Activated T-cell treated with anti-CD3 and anti-CD28 coated beads for 4 hours (primary cell): Measurements from ENCODE around the gene STPG3.
A peak's percentile ranks its signal among the peaks of the same experiment; 100 is the strongest.
"Not testable (repeated sequence)": the region's sequence is repeated elsewhere in the genome, so short reads cannot be mapped to it uniquely, and the experiment has no call there.

Source experiments
- DNase-seq: peaks from one replicate; pipeline ENCODE4 v3.0.0-alpha.2; 2020

STPG3 gene

DNA sequence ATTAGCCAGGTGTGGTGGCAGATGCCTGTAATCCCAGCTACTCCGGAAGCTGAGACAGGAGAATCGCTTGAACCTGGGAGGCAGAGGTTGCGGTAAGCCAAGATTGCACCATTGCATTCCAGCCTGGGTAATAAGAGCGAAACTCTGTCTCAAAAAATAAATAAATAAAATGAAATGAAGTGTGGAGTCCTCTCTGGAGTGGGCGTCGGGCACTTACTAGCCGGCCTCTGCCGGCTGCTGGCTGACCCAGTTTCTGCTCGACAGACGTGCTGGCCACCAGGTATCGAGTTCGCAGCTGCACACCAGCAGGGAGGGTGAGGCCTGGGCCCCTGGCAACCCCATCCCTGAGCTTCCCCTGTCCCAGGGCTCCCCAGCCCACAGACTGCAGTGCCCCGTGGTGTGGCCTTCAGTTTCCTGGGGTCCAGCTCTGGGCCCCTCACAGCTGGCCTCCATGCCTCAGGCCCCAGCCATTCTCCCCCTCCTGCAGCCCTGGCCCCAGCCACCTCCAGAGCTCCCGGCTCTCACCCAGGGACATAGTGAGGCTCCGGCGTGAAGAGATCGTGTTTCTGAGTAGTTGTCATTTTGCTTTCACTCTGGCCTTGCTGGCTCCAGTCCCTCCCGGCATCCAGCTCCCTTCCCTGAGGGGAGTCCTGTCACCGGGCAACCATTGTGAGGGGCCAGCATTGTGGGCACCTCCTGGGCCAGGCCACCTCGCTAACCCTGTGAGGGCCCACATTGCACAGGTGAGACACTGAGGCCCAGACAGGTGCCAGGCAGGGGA is 3.8 kb upstream of the STPG3 start:
- no peak for DNase-seq

DNA sequence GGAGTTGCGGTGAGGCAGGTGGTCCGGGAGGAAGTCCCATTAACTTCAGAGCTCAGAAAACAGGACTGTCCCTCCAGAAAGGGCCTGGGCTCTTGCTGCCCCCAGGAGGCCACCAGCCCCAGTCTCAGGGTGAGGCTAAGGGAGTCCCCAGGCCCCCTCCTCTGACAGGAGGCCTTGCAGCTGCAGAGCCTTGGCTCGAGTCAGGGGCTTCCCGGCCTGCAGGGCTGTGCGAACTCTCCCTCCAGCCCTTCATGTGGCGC is 3.2 kb upstream of the STPG3 start:
- no peak for DNase-seq

DNA sequence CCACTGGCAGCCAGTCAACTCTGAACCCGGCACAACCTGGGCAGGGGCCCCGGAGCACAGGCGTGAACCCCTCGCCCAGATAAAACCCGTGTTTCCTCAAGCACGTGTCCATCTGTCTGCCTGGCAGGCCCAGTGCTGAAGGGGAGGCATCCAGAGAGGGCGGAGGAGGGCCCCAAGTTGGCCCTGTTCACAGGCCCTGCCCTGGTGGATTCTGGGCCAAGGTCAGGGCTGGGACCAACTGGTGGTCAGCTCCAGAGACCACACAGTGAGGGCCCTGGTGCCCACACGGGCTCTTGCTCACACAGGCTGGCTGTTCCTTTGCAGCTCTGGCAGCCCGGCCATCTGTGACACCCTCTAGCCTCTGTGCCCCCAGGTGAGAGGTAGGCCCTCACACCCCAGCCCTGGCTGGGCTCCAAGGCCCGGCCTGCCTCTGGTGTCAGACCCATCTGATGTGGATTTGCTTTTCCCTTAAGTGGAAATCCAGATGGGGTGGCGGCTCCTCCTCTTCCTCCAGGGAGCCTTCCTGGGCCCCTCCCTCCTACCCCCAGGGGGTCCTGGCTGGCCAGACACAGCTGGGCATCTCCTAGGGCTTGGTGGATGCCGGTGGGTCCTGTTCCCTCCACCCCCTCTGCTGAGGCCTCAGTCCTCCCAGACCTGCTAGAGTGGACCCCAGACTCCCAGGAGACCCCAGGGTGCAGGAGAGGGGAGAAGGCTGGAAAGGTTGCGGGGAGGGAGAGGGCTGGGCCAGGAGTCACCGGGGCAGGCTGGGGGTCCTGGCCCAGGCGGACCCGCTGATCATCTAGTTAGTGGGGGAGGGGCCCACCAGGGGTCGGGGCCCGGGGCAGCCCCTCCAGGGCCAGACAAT is 525 bp upstream of the STPG3 start:
- no peak for DNase-seq

DNA sequence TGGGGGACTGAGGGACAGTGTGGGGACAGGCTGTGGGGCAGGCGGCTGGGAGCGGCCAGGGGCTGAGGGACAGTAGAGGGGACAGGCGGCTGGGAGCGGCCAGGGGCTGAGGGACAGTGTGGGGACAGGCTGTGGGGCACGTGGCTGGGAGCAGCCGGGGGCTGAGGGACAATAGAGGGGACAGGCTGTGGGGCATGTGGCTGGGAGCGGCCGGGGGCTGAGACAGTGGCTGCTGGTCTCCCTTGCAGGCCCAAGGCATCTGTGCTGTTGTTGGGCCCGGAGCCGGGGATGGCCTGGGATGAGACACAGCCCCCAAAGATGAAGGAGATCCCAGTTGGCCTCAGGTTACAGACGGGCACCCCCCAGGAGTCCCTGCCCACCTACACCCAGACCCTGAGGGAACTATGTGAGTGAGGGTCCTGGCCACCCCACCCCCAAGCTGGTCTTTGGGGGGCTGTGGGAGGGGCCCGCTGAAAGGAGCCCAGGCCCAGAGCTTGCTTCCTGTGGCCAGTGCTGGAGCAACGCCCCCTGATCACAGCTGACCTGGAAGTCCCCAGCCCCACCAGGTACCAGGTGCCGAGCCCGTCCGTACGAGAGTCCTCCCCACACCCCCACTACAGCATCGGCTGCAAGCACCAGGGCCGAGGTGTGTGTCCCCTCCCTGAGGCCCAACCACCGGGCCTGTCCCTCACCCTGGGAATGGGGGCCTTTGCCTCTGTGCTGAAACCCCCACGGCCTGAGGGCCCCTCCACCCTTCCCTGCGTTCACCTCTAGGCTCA is 593 bp downstream of the STPG3 start:
- DNase-seq = no peak

DNA sequence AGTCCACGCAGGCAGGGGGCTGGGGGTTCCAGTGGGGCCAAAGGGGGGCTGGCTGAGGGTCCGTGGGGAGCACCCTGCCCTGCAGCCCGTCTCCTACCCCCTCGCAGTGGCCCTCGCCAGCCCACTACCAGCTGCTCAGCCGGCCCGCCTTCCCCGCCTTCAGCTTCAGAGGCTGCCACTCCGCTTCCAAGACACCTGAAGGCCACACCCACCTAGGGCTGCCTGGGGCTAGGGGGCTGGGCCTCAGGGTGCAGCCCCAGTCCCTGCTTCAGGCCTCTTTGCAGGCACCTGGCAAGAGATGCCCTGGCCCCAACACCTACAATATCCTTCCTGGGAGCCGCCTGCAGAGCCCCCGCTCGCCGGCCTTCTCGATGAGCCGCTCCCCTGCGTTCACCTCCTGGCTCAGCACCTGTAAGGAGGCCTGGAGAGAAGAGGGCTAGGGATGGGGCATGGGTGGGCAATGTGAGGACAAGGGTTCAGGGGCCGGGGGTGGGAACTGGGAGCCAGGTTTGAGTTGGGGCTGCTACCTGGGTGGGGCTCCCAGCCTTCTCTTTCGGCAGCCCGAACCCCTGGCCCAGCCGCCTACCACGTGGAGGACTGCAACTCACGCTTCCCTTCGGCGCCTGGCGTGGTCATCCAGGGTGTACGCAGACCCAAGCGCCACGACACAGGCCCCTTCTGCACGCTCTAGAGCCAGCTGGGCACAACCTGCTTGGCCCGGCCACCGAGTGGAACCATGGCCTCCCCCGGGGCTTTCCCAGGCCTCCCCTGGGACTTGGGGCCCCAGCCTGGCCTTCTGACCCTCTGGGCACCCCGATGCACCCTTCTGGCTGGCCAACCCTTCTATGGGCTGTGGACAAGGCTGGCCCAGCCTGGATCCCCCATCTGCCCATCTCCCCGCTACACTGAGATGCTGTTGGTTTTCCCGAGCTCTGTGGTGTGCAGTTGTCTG is 1.7 kb downstream of the STPG3 start:
- no peak for DNase-seq

DNA sequence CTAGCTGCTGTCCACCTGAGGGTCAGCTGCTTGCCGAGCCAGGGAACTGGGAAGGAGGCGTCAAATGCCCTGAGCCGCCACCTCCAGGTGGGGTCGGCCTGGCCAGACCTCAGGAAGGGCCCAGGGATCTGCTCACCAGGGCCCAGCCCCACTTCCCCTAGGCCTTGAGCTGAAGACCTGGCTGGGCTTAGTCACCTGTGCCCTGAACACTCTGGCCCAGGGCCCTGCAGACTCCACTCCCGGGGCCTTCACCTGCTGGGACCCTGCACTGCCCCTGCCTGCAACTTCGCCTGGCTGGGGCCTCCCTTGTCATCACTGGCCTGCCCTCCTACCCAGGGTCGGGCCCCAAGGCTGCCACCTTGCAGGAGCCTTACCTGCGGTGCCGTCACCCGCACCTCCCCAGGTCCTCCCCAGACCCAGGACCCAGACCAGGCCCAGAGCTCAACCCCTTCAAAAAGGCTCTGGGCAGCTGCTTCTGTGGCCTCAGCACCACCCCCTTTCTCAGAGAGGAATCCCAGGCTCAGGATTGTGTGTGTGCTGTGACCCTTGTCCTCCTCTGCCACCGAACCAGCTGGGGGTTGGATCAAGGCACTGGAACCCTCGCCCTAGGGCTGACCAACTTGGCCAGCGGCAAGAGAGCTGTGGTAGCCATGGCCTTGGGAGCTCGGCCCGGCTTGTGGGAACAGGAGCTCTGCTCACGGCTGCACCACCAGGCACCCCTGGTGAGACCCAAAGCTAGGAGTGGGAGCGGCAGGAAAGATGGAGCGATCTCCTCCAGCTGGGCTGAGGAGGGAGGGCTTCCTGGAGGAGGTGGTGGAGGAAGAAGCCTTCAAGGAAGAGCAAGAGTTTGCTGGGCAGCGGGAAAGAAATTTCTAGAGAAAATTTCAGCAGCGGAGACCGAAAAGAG is 2.9 kb downstream of the STPG3 start:
- DNase-seq = no peak

DNA sequence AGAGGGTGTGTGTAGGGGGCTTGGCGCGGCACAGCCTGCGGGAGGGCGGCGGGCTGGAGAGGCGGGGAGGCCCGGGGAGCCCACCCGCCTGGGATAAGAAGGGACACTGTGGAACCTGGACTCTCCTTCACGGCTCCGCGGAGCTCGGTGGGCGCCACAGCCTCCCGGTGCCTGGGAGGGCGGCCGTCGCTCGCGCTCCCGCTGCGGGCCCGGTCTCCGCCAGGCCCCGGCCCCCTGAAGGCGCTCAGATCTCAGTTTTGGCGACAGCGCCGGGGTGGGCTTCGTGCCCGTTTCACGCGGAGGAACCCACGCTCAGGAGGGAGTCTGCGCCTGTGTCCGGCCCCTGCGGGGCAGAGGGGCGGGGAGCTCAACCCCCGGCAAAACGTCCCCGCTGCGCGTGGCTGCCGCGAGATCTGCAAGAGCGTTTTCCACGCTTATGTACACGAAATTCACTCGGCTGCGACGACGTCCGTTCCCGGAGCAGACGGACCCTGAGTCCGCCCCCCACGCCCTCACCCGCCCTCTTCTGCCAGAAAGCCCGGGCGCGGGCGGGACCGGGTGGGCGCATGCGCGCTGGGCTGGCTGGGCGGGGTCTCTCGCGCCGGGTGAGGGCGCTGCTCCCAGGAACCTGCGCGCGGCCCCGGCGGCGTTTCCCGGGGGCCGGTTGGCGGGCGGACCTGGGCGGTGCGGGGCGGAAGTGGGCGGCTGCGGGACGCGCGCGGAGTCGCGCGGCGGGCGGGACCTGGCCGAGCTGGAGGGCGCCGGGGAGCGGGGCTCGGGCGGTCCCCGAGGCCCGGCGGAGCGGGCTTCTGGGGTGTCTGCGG is 3.8 kb downstream of the STPG3 start, which contains the start of gene NELFB:
Gene NELFB, plus strand, starts transcription at position 704 of the 824 bp plus-strand sequence.
- peak; percentile 96 for DNase-seq

DNA sequence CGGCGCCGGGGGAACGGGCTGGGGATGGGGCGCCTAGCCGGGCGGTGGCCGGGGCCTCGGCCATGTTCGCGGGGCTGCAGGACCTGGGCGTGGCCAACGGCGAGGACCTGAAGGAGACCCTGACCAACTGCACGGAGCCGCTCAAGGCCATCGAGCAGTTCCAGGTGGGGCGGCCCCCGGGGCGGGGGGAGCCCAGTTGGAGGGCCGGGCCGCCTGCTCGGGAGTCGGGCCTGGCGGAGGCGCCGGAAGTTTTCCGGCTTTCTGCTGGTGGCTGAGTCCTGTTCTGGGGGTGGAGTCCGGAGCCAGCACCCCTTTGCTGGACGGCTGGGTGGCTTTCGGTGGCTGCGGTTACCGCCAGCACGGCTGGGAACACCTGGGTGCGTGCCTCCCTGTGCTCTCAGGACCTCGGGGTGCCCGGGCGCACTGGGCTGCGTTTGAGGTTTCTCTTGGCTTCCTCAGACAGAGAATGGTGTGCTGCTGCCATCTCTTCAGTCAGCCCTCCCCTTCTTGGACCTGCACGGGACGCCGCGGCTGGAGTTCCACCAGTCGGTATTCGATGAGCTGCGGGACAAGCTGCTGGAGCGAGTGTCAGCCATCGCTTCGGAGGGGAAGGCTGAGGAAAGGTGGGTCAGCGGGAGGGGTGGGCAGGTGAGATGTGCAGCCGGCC is 4.5 kb downstream of the STPG3 start:
- DNase-seq = no peak

DNA sequence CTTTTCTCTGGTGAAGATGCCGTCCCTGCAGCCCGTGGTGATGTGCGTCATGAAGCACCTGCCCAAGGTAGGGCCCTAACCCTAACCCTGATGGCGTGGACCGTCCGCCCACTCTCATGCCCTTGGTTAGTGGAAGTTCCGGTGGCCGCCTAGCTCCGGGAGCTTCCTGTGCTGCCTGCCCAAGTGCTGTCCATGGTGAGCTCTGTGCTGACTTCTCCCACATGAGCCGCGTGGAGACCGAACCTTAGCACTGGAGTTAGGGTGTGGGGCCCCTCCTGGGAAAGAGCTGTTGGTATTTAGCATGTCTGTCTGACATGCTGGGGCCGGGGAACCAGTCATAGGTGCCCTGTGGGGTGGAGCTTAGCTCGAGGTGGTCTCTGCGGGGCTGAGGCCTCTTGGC is 5.3 kb downstream of the STPG3 start:
- DNase-seq = no peak

DNA sequence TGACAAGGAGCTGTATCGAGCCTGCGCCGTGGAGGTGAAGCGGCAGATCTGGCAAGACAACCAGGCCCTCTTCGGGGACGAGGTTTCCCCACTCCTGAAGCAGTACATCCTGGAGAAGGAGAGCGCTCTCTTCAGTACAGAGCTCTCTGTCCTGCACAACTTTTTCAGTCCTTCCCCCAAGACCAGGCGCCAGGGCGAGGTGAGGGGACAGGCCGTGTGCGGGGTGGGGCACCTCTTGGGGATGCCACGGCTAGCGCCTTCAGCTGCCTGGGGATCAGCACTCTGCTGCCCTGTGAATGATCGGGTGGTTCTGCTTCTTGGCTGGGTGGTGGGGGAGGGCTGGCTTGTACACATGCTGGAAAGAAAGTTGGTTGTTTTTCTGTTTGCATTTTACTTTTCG is 5.8 kb downstream of the STPG3 start:
- DNase-seq = no peak

DNA sequence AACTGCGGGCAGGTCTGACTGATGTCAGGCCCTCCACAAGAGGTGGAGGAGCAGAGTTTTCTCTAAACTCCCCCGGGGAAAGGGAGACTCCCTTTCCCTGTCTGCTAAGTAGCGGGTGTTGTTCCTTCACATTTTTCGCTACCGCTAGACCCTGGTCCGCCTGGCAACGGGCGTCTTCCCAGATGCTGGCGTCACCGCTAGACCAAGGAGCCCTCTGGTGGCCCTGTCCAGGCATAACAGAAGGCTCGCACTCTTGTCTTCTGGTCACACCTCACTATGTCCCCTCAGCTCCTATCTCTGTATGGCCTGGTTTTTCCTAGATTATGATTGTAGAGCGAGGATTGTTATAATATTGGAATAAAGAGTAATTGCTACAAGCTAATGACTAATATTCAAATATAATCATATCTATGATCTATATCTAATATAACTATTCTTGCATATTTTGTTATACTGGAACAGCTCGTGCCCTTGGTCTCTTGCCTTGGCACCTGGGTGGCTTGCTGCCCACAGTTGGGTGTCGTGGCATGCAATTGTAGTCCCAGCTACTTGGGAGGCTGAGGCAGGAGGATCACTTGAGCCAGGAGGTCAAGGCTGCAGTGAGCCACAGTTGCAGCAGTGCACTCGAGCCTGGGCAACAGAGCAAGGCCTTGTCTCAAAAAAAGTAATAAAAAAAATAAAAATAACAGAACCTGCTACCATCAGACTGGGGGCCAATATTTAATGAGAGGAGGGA is 11.3 kb downstream of the STPG3 start:
- DNase-seq = not testable (repeated sequence)

DNA sequence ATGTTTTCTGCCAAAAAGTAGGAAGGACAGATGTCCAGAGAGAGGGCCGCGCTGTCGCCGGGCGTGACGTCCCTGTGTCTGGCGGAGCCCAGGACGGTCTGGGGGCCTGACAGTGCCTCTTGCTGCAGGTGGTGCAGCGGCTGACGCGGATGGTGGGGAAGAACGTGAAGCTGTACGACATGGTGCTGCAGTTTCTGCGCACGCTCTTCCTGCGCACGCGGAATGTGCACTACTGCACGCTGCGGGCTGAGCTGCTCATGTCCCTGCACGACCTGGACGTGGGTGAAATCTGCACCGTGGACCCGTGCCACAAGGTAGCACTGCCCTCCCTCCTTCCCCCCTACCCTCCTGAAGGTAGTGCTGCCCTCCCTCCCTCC is 11.8 kb downstream of the STPG3 start:
- DNase-seq = no peak

DNA sequence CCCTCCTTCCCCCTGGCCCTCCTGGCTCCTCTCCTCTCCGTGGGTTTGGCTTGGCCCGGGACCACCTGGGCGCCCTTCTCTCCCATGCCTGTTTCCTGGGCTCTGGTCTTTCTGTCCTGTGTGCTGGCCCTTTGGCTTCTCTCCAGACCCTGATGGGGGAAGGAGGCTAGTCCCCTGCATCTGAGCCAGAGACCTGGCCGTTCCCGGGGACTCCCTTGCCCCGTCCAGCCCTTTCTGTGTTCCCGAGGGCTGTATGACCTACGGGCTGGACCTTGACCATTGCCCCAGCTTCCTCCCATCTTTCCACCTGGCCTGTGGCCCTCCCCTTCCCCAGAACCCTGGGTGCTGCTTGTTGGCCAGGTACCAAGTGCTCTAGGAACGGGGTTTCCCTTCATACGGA is 12.4 kb downstream of the STPG3 start:
- DNase-seq = no peak

DNA sequence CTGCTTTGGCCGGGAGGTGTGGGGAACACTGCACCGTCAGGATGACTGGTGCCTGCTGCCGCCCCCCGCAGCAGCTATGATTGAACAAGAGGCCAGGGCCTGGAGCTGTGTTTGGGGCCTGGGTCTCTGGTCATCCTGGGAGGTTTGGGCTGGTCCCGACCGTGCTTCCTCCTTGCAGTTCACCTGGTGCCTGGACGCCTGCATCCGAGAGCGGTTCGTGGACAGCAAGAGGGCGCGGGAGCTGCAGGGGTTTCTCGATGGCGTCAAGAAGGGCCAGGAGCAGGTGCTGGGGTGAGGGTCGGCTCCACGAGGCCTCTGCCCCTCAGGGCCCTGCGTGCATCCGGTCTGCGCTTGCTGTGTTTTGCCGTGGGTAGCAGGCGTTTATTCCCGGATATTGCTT is 13.0 kb downstream of the STPG3 start:
- DNase-seq = no peak

DNA sequence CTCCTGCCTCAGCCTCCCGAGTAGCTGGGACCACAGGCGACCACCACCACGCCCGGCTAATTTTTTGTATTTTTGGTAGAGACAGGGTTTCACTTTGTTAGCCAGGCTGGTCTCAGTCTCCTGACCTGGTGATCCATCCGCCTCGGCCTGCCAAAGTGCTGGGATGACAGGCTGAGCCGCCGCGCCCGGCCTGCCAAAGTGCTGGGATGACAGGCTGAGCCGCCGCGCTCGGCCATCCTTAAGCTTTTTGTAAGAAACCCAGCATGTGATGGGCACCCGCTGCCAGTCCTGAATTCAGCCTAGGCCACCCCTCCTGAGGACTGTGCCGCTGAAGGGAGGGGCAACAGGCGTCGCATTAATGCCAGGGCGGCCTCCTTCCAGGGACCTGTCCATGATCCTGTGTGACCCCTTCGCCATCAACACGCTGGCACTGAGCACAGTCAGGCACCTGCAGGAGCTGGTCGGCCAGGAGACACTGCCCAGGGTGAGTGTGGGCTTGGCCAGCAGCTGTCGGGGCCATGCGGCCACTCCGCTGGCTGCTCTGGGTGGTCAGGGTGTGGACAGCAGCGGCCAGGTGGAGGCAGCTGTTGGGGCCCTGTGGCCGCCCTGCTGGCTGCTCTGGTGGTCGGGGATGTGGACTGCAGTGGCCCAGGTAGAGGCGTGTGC is 14.5 kb downstream of the STPG3 start:
- no peak for DNase-seq

DNA sequence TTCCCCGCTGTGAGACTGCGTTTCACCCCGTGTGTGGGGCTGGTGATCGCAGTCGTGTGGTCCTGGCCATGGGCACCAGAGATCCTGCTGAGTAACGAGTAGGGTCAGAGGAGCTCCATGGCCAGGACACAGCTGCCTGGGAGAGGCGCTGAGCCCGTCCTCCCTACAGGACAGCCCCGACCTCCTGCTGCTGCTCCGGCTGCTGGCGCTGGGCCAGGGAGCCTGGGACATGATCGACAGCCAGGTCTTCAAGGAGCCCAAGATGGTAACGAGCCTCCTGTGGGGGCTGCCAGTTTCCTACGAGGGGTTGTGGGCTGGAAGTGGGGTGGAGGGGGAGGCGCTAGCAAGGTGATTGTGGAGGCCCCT is 15.1 kb downstream of the STPG3 start:
- DNase-seq = no peak

DNA sequence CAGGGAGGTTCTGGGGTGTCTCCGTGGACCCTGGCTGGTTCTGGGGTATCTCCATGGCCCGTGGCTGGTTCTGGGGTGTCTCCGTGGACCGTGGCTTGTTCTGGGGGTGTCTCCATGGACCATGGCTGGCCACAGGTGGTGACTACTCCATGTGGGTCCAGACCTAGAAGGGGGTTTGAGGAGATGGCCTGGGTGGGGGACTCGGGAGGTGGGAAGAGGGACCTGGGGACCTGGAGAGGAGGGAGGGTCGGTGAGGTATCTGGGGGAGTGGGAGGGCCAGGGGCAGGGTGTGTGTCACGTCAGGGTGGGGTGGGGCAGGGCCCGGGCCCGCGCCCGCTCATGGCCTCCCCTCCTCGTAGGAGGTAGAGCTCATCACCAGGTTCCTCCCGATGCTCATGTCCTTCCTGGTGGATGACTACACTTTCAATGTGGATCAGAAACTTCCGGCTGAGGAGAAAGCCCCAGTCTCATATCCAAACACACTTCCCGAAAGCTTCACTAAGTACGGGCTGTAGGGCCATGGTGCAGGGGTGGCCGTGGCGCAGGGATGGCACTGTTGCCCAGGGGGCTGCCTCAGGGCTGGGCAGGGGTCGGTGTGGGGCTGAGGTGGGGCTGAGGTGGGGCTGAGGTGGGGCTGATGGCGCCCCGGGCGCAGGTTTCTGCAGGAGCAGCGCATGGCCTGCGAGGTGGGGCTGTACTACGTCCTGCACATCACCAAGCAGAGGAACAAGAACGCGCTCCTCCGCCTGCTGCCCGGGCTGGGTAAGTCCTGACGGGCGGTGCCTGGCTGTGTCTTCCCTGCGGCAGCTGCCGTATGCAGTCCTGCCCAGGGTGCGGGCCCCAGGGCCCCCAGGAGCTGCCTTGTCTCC is 15.7 kb downstream of the STPG3 start:
- no peak for DNase-seq

DNA sequence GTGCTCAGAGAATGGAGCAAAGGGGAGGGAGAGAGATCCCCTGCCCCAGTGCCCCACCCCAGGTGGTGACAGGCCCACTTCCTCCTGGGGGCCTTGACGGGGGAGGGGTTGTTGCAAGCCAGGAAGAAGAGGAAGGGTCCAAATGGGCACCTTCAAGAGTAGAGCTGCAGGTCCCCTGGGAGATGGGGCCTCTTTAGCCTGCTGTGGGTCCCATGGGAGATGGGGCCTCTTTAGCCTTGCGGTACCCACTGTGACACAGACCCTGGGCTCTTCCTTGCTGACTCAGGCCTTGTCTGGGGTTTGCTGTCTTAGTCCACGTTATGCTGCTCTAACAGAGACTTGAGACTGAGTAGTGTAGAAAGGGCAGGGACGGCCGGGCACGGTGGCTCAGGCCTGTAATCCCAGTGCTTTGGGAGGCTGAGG is 16.9 kb downstream of the STPG3 start:
- no peak for DNase-seq
